Glomerular visceral epithelial cell (primary cell): Measurements from ENCODE around the gene RHEBL1.
A peak's percentile ranks its signal among the peaks of the same experiment; 100 is the strongest.
"Not testable (repeated sequence)": the region's sequence is repeated elsewhere in the genome, so short reads cannot be mapped to it uniquely, and the experiment has no call there.

ENCODE experiments used
- DNase-seq: peaks from one replicate; pipeline ENCODE4 v3.0.0-alpha.2; 2016; ENCODE audit errors: extremely low spot score

The RHEBL1 gene

GRCh38 chr12:49089821-49090773 lies 20.3 kb upstream of the RHEBL1 start:
- DNase-seq, result peak; percentile 27

- no peak for DNase-seq
Measured at GRCh38 chr12:49088932-49089330, 19.2 kb upstream of the RHEBL1 start.

GRCh38 chr12:49088150-49088931 lies 18.6 kb upstream of the RHEBL1 start:
- DNase-seq, result peak; percentile 96

- DNase-seq, result no peak
Measured at GRCh38 chr12:49086116-49086515, 16.3 kb upstream of the RHEBL1 start.

DNA sequence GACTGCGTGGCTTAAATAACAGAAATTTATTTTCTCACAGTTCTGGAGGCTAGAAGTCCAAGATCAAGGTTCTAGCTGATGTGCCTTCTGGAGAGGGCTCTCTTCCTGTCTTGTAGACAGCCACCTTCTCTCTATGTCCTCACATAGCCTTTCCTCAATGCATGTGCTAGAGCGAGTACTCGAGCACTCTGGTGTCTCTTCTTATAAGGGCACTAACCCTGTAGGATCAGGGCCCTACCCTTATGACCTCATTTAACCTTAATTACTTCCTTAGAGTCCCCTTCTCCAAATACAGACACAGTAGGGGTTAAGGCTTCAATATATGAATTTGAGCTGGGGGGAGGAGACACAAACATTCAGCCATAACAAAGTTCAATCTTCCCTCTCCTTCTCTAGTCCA lies 14.7 kb upstream of the RHEBL1 start:
- DNase-seq, result no peak

- no peak for DNase-seq
Measured at GRCh38 chr12:49079793-49080192, 10.0 kb upstream of the RHEBL1 start.

DNA sequence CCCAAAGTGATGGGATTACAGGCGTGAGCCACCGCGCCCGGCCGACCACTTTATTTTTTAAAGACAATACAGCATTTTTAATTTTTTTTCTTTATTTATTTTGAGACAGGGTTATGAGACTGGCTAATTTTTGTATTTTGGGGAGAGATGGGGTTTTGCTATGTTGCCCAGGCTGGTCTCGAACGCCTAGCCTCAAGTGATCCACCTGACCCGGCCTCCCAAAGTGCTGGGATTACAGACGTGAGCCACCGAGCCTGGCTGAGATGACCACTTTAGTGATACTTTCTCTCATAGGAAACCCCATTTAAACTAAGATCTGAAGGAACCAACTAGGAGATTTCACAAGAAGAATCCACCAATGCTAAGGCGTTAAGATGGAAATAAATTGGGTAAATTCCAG lies 1.2 kb upstream of the RHEBL1 start:
- no peak for DNase-seq

DNA sequence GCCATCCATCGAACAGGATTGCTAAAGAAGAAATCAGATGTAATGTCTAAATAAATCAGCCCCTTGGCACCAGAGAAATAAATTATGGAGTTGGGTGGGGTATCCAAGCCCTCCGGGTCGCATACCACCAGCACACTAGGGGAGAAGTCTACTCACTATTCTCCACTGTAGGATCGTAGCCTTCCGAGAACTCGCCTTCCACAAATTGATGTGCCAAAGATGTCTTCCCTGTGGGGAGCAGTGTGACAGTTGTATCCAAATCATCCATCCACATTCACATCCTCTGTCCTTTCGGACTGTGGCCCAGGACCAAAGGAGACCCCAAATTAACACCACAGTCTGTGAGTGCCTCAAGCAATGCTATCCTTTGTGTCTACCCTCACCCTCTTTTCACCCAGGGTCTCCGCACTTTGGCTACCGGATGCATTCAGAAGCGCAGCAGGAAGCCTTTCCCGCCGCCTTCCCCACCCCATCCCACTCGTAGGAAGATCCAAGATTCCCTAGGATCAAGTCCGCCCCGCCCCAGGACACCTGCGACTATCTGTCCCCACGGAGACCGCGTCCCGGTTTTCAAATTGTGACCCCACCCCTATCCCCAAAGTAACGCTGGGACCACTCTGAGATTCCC lies 786 bp downstream of the RHEBL1 start:
- no peak for DNase-seq

GRCh38 chr12:49066120-49066519 lies 3.7 kb downstream of the RHEBL1 start:
- DNase-seq, result no peak

- DNase-seq, result no peak
Measured at GRCh38 chr12:49064767-49065152, 5.0 kb downstream of the RHEBL1 start.

- DNase-seq, result not testable (repeated sequence)
Measured at GRCh38 chr12:49061916-49062315, 7.9 kb downstream of the RHEBL1 start.

- no peak for DNase-seq
Measured at GRCh38 chr12:49061157-49061650, 8.6 kb downstream of the RHEBL1 start.

GRCh38 chr12:49060237-49061156 lies 9.3 kb downstream of the RHEBL1 start, which contains the start of gene KMT2D:
KMT2D (minus strand) TSS chr12:49060794; CDS start chr12:49055324, 5,470 bp downstream.
- peak; percentile 90 for DNase-seq

DNA sequence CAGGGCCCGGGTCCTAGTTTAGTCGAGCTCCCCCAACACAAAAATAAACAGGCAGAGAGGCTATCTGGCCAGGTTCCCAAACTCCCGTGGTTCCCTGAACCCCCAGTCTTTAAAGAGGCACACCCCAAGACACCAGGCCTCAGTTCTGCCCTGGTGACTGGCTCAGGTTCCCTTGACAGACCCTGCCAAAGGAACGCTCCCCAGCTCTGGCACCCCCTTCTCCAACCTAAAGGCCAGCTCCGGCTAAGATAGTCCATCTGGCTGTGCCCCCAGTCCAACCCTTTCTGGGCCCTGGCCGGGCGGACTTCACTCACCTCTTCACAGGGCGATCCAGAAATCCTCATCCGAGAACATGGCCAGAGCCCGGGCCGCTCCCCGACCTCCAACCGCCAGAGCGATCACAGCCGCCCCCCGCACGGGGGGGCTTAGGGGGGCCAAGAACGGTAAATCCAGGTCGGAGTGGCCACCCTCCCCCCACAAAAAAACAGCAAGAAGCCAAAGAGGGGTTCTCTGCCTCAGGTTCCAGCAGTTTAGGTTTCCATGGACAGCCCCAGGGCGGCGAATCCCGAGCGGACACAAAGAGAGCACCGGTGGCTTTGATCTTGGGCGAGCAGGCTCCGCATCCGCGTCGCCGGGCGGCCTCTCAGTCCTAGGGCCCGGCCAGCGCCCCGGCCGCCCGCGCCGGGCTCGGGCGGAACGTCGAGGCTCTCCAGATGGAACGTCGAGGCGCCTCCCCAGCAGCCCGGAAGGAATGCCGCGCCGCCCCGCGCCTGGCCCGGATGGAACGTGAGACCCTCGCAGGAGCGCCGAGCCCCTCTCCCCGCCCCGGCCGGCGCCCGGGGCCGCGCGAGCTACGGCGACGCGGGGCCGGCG lies 10.2 kb downstream of the RHEBL1 start:
- peak; percentile 9 for DNase-seq

- peak; percentile 8 for DNase-seq
Measured at GRCh38 chr12:49059045-49059298, 10.8 kb downstream of the RHEBL1 start.

DNA sequence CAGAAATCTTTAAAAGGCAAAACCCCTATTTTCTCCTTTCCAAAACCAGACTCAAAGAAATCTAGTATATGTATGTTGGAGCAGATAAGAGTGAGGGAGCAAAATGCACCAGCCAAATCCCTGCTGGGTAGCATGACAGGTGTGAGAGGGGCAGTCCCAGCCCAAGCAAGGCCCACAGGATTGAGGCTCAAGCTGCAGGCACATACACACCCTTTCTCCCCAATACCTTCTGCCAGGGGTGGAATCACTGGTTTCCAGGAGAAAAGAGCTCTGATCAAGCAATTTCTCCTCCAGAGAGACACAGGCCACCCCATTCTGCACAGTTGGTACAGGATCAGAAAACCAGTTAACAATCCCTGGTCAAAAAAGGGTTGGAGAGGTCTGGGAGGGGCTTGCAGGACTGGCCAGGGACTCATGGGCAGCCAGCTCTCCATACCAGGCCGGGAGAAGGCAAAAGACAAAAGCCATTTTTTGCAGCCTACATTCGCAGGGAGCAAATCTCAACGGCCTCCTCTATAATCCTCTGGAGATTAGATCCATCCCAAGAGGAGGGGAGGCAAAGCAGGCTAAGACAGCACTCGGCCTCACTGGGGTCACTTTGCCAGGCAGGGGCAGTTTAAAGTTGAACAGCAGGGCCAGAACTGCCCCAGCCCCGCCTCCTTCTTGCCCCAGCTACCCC lies 11.3 kb downstream of the RHEBL1 start:
- DNase-seq, result no peak

GRCh38 chr12:49057888-49058287 lies 11.9 kb downstream of the RHEBL1 start:
- DNase-seq, result no peak

GRCh38 chr12:49055978-49056754 lies 13.6 kb downstream of the RHEBL1 start:
- DNase-seq, result peak; percentile 42

DNA sequence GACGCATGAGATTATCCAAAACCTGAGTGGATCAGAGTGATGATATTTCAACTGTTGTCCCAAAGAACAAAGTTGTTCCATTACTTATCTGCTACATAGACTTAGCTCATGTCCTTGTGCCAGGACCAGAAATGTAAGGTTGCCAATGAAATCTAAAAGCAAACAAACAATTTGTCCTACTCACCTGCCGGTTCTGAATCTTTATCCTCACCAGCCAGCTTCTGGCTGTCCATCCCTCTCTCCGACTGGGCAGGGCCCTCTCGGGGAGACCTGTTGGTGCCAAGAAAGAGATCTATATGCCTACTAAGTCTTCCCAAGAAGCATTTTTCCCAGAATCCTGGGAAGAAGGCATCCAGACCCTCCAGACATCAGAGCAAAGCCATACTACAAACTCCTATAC lies 14.7 kb downstream of the RHEBL1 start:
- no peak for DNase-seq
